ENCODE results near the gene AMFR. TPM values are rescaled to one million over a fixed set of nuclear protein-coding genes. Genes with fewer than 3 reads are reported as not detected.

The AMFR gene
- total RNA-seq, 3 donors from 2014 or later (not counting 1 experiment from before 2014, with no cell fraction given): 58.4 to 87.1 (median 71.7) TPM

Other genes starting within 250 kb of the AMFR start
- gene GNAO1, start 234.1 kb downstream of the AMFR start, total RNA-seq: 1 to 10 TPM in 2 of 3 donors, under 1 TPM in 1; 0.45 to 4.6 (median 1.1) TPM
- 100 to 1,000 TPM in 1 of 3 donors, 10 to 100 TPM in 2; 78.1 to 108 (median 90.0) TPM for gene NUDT21, start 25.8 kb upstream of the AMFR start, total RNA-seq
- 10 to 100 TPM; 12.7 to 20.6 (median 13.1) TPM for gene OGFOD1, start 26.0 kb upstream of the AMFR start, total RNA-seq
- 10 to 100 TPM; 36.8 to 40.3 (median 38.2) TPM for gene BBS2, start 94.5 kb upstream of the AMFR start, total RNA-seq
- gene MT4, start 139.5 kb upstream of the AMFR start, total RNA-seq: not detected
- not detected for gene MT3, start 164.0 kb upstream of the AMFR start, total RNA-seq
- 10 to 100 TPM; 33.0 to 81.5 (median 70.6) TPM for gene MT2A, start 183.0 kb upstream of the AMFR start, total RNA-seq
- gene MT1E, start 200.2 kb upstream of the AMFR start, total RNA-seq: 1 to 10 TPM in 1 of 3 donors, under 1 TPM in 1, not detected in 1; 0.40 to 3.2 TPM
- gene MT1M, start 207.1 kb upstream of the AMFR start, total RNA-seq: not detected
- not detected for gene MT1A, start 213.1 kb upstream of the AMFR start, total RNA-seq
- not detected for gene MT1B, start 226.3 kb upstream of the AMFR start, total RNA-seq
- 1 to 10 TPM; 3.8 to 8.0 (median 5.4) TPM for gene MT1F, start 232.4 kb upstream of the AMFR start, total RNA-seq
- gene MT1G, start 242.5 kb upstream of the AMFR start, total RNA-seq: 1 to 10 TPM in 1 of 3 donors, under 1 TPM in 1, not detected in 1; 0.80 to 1.5 TPM
- not detected for gene MT1H, start 244.3 kb upstream of the AMFR start, total RNA-seq